ENCODE measurements around the gene CCDC150.

- TF ChIP-seq POLR2AphosphoS5 (IDR thresholded peaks at IDR 0.05; ENCODE audit: low read depth, low read length), result 0 out of 2 replicates have a peak, but pooled peaks have one; percentile 27
- no peak for TF ChIP-seq TAF1 (IDR thresholded peaks at IDR 0.05; ENCODE audit: borderline replicate concordance, insufficient read depth, low read length)
- peak; percentile 38; the same call in 1 of the 2 replicates for TF ChIP-seq SIN3A (IDR thresholded peaks at IDR 0.05; ENCODE audit: borderline replicate concordance, insufficient read depth, low read length)
Measured at GRCh38 chr2:196601430-196602306, 37.8 kb upstream of the CCDC150 start.

All from PFSK-1 (cell line).